ENCODE measurements around the gene PCCA. TPM values are rescaled to one million over a fixed set of nuclear protein-coding genes. Genes with fewer than 3 reads are reported as not detected.

PCCA gene
- total and polyA plus RNA-seq, 2 of the 13 experiments (the other 11 are each of a cell fraction or from before 2014, with no cell fraction given): 15.0 to 32.2 TPM

DNA sequence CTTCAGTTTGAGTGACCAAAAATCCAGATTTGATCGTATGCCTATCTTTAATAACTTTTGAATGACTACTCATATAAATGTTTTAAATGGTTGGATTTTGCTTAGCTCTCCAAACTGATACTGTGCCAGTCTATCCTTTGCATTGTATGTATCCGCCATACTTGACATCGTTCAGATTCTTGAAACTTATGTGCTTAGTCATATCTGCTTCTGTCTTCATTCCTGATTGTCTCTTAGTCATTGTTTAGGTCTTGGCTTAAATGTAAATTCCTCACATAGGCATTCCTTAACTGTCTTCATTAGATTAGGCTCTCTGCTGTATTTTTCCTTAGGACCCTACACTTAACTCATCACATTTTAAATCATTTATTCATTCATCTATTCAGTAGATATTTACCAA is 126.0 kb downstream of the PCCA start:
- Histone ChIP-seq H3K9me3 (ENCODE audit: low read length) (no peaks in the 10 kb centered on the region), H3K79me2 (ENCODE audit: insufficient read depth, low read length) (no peaks in the 10 kb centered on the region), H4K20me1 (ENCODE audit: insufficient read depth, low read length) (no peaks in the 10 kb centered on the region), H3K4me3 (replicated peaks in 1 of 3; ENCODE audit: insufficient read depth in 1 of 3, low read depth in 2 of 3, low read length in 3 of 3) (no peak overlapping the region), H3K27ac (ENCODE audit: extremely low read length, insufficient read depth, low read length) (no peak overlapping the region), H3K4me2 (ENCODE audit: low read depth, low read length) (no peak overlapping the region), H2AFZ (ENCODE audit: low read length) (no peak overlapping the region), H3K9ac (ENCODE audit: insufficient read depth, low read depth, low read length) (no peak overlapping the region), H3K4me1 (ENCODE audit: insufficient read depth, low read length) (no peaks in the 10 kb centered on the region), H3K36me3 (replicated peaks in 1 of 2; ENCODE audit: control insufficient read depth in 1 of 2, insufficient read depth in 2 of 2, low read length in 2 of 2) (peaks cover 2 to 6% of the 10 kb centered on the region in 2 experiments; a peak in 3 of 5 replicates), H3K27me3 (ENCODE audit: control insufficient read depth in 1 of 2, insufficient read depth in 2 of 2, low read length in 2 of 2) (no peaks in the 10 kb centered on the region)
- ATAC-seq: no peak
- FAIRE-seq: no peak
- POLR2A ChIA-PET: no interaction called here
- BruUV-seq (replicated peaks): no TSS peak
- in situ Hi-C loops (cut with HindIII; ENCODE audit: extremely low pct_ligation_motif_present, low pct_unique_long_range_greater_than_20kb): no loop called here
- no peak for DNase-seq (ENCODE audit: low spot score)
- TF ChIP-seq EZH2 (conservative IDR thresholded peaks at IDR 0.05; ENCODE audit: low read depth, low read length) (no peak), HNRNPUL1 (IDR thresholded peaks at IDR 0.05; ENCODE audit: low read depth, low read length) (no peak), KDM6A (CRISPR knock-in tag; IDR thresholded peaks at IDR 0.05; ENCODE audit: low read depth) (no peak), TOE1 (CRISPR knock-in tag; IDR thresholded peaks at IDR 0.05) (no peak), ZNF484 (CRISPR knock-in tag; IDR thresholded peaks at IDR 0.05; ENCODE audit: borderline replicate concordance, low read depth) (no peak)
- TF ChIP-seq, protein P1, sequence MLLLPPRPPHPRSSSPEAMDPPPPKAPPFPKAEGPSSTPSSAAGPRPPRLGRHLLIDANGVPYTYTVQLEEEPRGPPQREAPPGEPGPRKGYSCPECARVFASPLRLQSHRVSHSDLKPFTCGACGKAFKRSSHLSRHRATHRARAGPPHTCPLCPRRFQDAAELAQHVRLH (CRISPR knock-in tag; IDR thresholded peaks at IDR 0.05; ENCODE audit: borderline replicate concordance, low read depth): no peak
- TF ChIP-seq, protein P2, sequence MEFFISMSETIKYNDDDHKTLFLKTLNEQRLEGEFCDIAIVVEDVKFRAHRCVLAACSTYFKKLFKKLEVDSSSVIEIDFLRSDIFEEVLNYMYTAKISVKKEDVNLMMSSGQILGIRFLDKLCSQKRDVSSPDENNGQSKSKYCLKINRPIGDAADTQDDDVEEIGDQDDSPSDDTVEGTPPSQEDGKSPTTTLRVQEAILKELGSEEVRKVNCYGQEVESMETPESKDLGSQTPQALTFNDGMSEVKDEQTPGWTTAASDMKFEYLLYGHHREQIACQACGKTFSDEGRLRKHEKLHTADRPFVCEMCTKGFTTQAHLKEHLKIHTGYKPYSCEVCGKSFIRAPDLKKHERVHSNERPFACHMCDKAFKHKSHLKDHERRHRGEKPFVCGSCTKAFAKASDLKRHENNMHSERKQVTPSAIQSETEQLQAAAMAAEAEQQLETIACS (CRISPR knock-in tag; IDR thresholded peaks at IDR 0.05): no peak
- intact Hi-C loops (cut with micrococcal nuclease; ENCODE audit: unreplicated experiment): no loop called here
- 99% methylated on average over 3 of the region's 3 CpGs for WGBS (ENCODE audit: low lambda C conversion rate)
- CTCF ChIA-PET (ENCODE audit: low intra/inter-chr PET ratio, low total read pairs): no interaction called here

DNA sequence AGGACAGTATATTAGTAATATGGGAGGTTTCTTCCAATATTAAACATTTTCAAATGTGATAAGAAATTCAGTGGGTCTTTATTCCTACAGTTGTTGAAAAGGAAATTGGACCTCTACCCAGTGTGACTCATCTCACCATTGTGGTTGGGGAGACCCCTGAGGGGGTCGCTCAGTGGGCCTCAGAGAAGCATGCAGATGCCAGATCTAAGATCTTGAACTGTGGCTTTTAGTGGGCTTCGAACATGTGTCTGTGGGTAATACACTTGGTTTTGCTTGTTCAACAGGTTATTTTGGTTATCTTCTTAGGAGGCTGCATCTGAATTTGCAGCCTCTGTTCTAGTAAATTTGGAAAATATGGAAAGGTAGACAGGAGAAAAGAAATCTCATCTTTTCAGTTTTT is 132.3 kb downstream of the PCCA start:
- Histone ChIP-seq H3K4me1 (ENCODE audit: insufficient read depth, low read length) (no peaks in the 10 kb centered on the region), H4K20me1 (ENCODE audit: insufficient read depth, low read length) (no peaks in the 10 kb centered on the region), H3K4me2 (ENCODE audit: low read depth, low read length) (no peak overlapping the region), H3K79me2 (ENCODE audit: insufficient read depth, low read length) (no peaks in the 10 kb centered on the region), H3K4me3 (replicated peaks in 1 of 3; ENCODE audit: insufficient read depth in 1 of 3, low read depth in 2 of 3, low read length in 3 of 3) (no peak overlapping the region), H2AFZ (ENCODE audit: low read length) (no peak overlapping the region), H3K9me3 (ENCODE audit: low read length) (no peaks in the 10 kb centered on the region), H3K27me3 (ENCODE audit: control insufficient read depth in 1 of 2, insufficient read depth in 2 of 2, low read length in 2 of 2) (no peaks in the 10 kb centered on the region; a peak in 1 of 5 replicates), H3K9ac (ENCODE audit: insufficient read depth, low read depth, low read length) (no peak overlapping the region), H3K27ac (ENCODE audit: extremely low read length, insufficient read depth, low read length) (no peak overlapping the region), H3K36me3 (replicated peaks in 1 of 2; ENCODE audit: control insufficient read depth in 1 of 2, insufficient read depth in 2 of 2, low read length in 2 of 2) (0 out of 5 replicates have a peak, but pooled peaks cover under 1 to 1% of the 10 kb centered on the region in 2 experiments)
- DNase-seq (ENCODE audit: low spot score) (no peak), ATAC-seq (no peak), FAIRE-seq (no peak)
- BruUV-seq (replicated peaks): no TSS peak
- 90% methylated on average over 2 of the region's 2 CpGs for WGBS (ENCODE audit: low lambda C conversion rate)
- POLR2A ChIA-PET: no interaction called here
- CTCF ChIA-PET (ENCODE audit: low intra/inter-chr PET ratio, low total read pairs): no interaction called here
- in situ Hi-C loops (cut with HindIII; ENCODE audit: extremely low pct_ligation_motif_present, low pct_unique_long_range_greater_than_20kb) (no loop called here), intact Hi-C loops (cut with micrococcal nuclease; ENCODE audit: unreplicated experiment) (no loop called here)
- TF ChIP-seq ZNF709 (CRISPR knock-in tag; IDR thresholded peaks at IDR 0.05) (no peak), SETDB1 (CRISPR knock-in tag; IDR thresholded peaks at IDR 0.05; ENCODE audit: borderline replicate concordance) (no peak), SRY (CRISPR knock-in tag; IDR thresholded peaks at IDR 0.05) (no peak), ZFP41 (CRISPR knock-in tag; IDR thresholded peaks at IDR 0.05; ENCODE audit: borderline replicate concordance) (no peak), ADNP (CRISPR knock-in tag; IDR thresholded peaks at IDR 0.05) (no peak), HNF4G (IDR thresholded peaks at IDR 0.05; ENCODE audit: borderline replicate concordance, low read depth, low read length) (no peak), HNF4G (CRISPR knock-in tag; IDR thresholded peaks at IDR 0.05; ENCODE audit: borderline replicate concordance, low read depth) (no peak), XRCC5 (optimal IDR thresholded peaks at IDR 0.05; ENCODE audit: low read length) (no peak), ISX (CRISPR knock-in tag; conservative IDR thresholded peaks at IDR 0.05) (no peak), NFE2 (CRISPR knock-in tag; IDR thresholded peaks at IDR 0.05) (no peak), ZNF33B (CRISPR knock-in tag; IDR thresholded peaks at IDR 0.05) (no peak)
- TF ChIP-seq, protein P3, sequence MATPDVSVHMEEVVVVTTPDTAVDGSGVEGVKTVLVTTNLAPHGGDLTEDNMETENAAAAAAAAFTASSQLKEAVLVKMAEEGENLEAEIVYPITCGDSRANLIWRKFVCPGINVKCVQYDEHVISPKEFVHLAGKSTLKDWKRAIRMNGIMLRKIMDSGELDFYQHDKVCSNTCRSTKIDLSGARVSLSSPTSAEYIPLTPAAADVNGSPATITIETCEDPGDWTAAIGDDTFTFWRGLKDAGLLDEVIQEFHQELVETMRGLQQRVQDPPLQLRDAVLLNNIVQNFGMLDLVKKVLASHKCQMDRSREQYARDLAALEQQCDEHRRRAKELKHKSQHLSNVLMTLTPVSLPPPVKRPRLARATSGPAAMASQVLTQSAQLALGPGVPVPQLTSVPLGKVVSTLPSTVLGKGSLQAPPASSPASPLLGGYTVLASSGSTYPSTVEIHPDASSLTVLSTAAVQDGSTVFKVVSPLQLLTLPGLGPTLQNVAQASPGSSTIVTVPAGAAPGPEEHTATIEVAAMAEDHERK (CRISPR knock-in tag; IDR thresholded peaks at IDR 0.05; ENCODE audit: low read depth): no peak
